GM12864 (cell line): ENCODE results near the gene TSSK2.
A peak's percentile ranks its signal among the peaks of the same experiment; 100 is the strongest.

Experiments used
- DNase-seq: peaks from one replicate; pipeline ENCODE4 v3.0.0-alpha.2; 2011; ENCODE audit warnings: low read depth
- H3K4me3 ChIP-seq: 2 replicates; pipeline ENCODE4 v1.5.1; 2011; ENCODE audit warnings: mild to moderate bottlenecking, low read depth, low read length, control low read depth
- TF ChIP-seq, protein P1 (sequence below): IDR thresholded peaks from 2 replicates; pipeline ENCODE4 v1.5.1; 2011; ENCODE audit warnings: low read depth, mild to moderate bottlenecking, moderate library complexity, low read length, control low read depth, inconsistent platforms; ENCODE audit errors: missing control alignments

The TSSK2 gene

DNA sequence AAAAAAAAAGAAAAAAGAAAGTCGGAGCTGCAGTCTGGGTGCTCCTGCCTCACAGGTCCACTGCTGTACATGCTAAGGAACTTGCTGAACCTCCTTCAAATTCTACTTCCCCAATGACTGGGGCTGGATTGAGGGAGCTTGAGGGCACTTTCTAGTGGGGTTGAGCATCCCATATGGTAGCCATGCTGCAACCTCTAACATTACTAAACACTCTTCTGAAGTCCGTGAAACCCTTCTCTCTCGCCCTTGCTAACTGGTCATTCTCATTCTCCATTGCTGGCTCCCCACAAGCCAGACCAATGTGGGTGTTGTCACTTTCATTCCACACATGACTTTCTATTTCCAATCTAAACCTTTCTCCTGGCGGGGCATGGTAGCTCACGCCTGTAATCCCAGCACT is 12.1 kb downstream of the TSSK2 start:
- TF ChIP-seq, protein P1, sequence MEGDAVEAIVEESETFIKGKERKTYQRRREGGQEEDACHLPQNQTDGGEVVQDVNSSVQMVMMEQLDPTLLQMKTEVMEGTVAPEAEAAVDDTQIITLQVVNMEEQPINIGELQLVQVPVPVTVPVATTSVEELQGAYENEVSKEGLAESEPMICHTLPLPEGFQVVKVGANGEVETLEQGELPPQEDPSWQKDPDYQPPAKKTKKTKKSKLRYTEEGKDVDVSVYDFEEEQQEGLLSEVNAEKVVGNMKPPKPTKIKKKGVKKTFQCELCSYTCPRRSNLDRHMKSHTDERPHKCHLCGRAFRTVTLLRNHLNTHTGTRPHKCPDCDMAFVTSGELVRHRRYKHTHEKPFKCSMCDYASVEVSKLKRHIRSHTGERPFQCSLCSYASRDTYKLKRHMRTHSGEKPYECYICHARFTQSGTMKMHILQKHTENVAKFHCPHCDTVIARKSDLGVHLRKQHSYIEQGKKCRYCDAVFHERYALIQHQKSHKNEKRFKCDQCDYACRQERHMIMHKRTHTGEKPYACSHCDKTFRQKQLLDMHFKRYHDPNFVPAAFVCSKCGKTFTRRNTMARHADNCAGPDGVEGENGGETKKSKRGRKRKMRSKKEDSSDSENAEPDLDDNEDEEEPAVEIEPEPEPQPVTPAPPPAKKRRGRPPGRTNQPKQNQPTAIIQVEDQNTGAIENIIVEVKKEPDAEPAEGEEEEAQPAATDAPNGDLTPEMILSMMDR, result no peak
- H3K4me3 ChIP-seq, result no peak overlapping the region
- no peak for DNase-seq

DNA sequence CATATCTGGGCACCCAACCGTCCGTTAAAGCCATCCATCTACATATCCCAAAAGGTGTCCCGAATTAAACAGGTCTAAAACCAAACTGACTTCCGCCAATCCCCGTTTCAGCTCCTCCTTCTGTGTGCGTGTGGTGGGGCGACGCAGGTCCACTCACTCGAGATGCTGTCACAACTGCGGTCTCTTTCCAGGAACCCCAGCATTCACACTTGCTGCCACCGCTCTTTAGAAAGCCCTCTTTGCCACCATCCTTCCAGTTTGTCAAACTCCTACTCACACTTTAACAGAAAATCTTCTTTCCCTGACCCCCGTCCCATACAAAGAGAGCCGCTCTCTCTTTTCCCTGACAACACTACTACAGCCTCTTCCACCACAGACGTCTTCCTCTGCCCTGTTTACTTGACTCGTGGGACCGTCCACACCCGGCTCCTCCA is 12.9 kb downstream of the TSSK2 start:
- H3K4me3 ChIP-seq, result peak overlapping the region; percentile 71
- DNase-seq, result no peak
- TF ChIP-seq, protein P1, result no peak

DNA sequence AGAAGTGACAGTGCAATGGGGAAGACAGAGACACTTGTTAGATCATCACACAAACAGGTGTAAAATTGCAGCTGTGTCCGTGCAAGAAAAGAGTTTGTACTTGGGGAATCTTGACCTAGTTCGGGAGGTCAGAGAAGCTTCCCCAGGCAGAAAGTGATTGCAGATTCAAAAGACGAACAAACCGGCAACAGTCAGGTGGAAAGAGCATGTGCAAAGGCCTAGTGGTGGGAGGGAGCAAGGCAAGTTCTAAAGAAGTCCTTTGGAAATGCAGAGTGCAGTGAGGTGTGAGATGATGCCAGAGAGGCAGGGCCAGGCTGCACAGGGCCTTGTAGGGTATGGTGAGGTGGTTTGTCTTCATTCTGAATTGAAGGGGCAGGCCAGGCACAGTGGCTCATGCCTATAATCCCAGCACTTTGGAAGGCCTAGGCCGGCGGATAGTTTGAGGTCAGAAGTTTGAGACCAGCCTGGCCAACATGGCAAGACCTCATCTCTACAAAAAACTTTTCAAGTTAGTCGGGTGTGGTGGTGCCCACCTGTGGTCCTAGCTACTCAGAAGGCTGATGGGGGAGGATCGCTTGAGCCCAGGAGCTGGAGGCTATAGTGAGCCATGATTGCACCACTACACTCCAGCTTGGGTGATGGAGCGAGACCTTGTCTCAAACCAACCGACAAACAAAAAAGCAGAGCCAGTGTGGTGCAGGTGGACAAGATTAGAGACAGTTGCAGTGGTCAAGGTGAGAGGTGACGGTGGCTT is 15.3 kb downstream of the TSSK2 start:
- H3K4me3 ChIP-seq, result no peak overlapping the region
- no peak for DNase-seq
- TF ChIP-seq, protein P1, result peak; percentile 16

DNA sequence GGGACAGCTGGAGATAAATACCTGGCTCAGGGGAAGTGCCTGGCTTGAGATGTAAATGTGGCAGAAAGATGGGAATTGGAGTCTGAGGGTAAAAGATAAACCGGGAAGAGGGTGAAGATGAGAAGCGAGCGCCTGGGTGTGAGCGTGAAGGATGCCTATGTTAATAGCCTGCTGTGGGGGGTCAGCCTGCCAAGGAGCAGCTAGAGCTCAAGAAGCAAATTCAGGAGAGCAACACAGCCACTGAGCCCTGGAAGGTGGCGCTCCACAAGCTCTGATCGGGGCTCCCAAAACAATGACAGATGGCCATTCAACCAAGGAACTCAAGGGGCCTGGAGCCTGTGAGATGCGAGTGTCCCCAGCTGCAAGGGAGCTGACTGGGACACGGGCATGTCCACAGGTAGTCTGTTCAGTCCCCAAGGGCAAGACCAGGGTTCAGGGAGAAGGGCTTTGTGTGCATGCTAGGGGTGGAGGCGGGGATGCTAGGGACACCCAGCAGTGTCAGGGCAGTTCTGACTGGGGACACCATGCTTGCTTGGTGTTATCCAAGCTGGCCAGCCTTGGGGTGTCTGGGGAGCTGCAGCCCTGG is 16.2 kb downstream of the TSSK2 start:
- TF ChIP-seq, protein P1, result no peak
- no peak overlapping the region for H3K4me3 ChIP-seq
- DNase-seq, result no peak

DNA sequence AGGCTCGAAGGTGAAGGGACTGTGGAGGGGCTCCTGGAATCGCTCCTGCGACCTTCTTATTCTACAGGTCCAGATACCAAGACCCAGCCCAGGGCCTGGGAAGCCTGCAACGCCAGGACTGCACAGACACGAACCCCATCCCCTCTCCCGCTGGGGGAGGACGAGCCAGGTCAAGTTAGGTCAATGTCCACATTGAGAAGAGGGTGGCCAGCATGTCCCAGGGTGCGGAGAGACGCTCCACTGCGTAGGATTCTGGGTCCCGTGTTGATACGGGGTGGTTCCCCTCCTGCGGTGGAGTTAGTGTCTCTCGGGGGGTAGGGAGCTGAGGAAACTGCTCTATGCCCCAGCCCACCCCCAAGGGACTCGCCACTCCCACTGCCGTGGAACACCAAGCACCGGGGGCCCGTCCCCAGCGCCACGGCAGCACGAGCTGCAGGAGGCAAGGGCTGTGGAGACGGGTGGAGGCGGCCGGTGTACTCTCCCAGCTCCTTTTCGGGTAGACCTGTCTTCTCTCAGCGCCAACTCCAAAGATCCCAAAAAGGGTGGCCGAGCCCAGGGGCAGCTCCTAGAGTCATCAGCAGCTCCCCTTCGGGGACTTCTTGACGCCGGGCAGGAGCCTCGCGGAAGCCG is 17.4 kb downstream of the TSSK2 start:
- TF ChIP-seq, protein P1, result no peak
- no peak overlapping the region for H3K4me3 ChIP-seq
- no peak for DNase-seq

DNA sequence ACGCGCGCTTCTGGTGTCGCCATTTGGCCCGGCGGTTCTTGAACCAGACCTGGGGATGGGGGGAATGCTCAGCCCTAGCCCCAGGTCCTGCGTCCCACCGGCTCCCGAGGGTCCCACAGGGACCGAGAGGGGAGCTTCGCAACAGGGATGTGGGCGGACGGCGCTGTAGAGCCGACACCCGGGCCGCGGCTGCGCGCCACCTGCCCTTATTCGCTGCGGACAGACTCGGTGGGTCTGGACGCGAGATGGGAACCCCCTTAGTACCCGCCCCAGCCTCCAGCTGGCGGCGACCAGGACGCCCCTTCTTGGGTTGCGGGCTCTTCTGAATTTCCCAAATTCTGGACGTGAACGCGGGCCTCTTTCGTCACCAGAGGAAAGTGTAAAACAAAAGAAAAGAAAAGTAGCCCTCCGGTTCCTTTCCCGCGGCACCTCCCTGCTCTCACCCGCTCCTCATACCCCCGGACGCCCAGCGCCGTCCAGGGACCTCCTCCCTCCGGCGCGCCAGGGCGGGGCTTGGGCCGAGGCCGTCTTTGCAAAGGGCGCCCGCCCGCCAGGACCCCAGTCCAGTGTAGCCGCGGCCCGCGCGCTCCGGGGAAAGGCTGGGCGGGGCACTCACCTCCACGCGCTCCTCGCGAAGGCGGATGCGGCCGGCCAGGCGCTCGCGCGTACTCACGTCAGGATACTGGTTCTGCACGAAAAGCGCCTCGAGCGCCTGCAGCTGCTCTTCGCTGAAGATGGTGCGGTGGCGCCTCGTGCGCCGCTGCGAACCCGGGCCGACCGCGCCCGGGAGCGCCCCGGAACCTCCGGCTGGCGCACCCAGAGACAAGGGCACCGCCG is 18.2 kb downstream of the TSSK2 start:
- peak overlapping the region; percentile 25; the same call in 1 of the 2 replicates for H3K4me3 ChIP-seq
- TF ChIP-seq, protein P1, result no peak
- no peak for DNase-seq
